GM13976 (cell line): ENCODE measurements around the gene PPP1CC.

Experiments used
- DNase-seq: peaks from one replicate; pipeline ENCODE4 v3.0.0; 2012; ENCODE audit warnings: low spot score
- CTCF ChIP-seq: IDR thresholded peaks from 2 replicates; pipeline ENCODE4 v1.5.1; 2012; ENCODE audit warnings: borderline replicate concordance, mild to moderate bottlenecking; ENCODE audit not compliant: insufficient read depth; ENCODE audit errors: extremely low read depth, missing control alignments, control extremely low read depth
- in situ Hi-C: fragments of 300-500 bp; cut with MboI; formaldehyde crosslinking; loops from one replicate; pipeline ENCODE4 v1.12.0; 2022; ENCODE audit warnings: low sequenced_read_pairs, mixed read lengths, inconsistent platforms; ENCODE audit not compliant: unreplicated experiment

PPP1CC gene

GRCh38 chr12:110760204-110760609 is 17.5 kb upstream of the PPP1CC start:
- DNase-seq, result no peak
- no peak for TF ChIP-seq CTCF
- in situ Hi-C loops, result no loop called here

GRCh38 chr12:110758922-110759321 is 16.2 kb upstream of the PPP1CC start:
- no peak for TF ChIP-seq CTCF
- in situ Hi-C loops, result no loop called here
- DNase-seq, result no peak

- no peak for TF ChIP-seq CTCF
- in situ Hi-C loops, result no loop called here
- no peak for DNase-seq
Measured at GRCh38 chr12:110756611-110757010, 13.9 kb upstream of the PPP1CC start.

- in situ Hi-C loops, result no loop called here
- no peak for DNase-seq
- no peak for TF ChIP-seq CTCF
Measured at GRCh38 chr12:110754101-110754793, 11.6 kb upstream of the PPP1CC start.

GRCh38 chr12:110750784-110751461 is 8.2 kb upstream of the PPP1CC start:
- in situ Hi-C loops, result no loop called here
- DNase-seq, result no peak
- no peak for TF ChIP-seq CTCF

- in situ Hi-C loops, result no loop called here
- no peak for DNase-seq
- no peak for TF ChIP-seq CTCF
Measured at GRCh38 chr12:110746550-110746949, 3.9 kb upstream of the PPP1CC start.
